Activated naive CD8-positive, alpha-beta T cell treated with anti-CD3 and anti-CD28 coated beads for 36 hours (primary cell): ENCODE data around the gene FHIT. TPM values are rescaled to one million over a fixed set of nuclear protein-coding genes. Genes with fewer than 3 reads are reported as not detected.
"Not testable (repeated sequence)": the region's sequence is repeated elsewhere in the genome, so short reads cannot be mapped to it uniquely, and the experiment has no call there.

Source experiments
- DNase-seq: peaks from one replicate; pipeline ENCODE4 v3.0.0; 2021
- H3K27ac Mint-ChIP-seq: one replicate; pipeline ENCODE4 v1.8.0; 2022; ENCODE audit warnings: mild to moderate bottlenecking, moderate library complexity, mixed read lengths
- H3K27me3 Mint-ChIP-seq: one replicate; pipeline ENCODE4 v1.8.0; 2022; ENCODE audit warnings: mild to moderate bottlenecking, mixed read lengths
- H3K36me3 Mint-ChIP-seq: one replicate; pipeline ENCODE4 v1.8.0; 2021; ENCODE audit warnings: mild to moderate bottlenecking, mixed read lengths
- H3K4me1 Mint-ChIP-seq: one replicate; pipeline ENCODE4 v1.8.0; 2021; ENCODE audit warnings: mixed read lengths
- H3K4me3 Mint-ChIP-seq: one replicate; pipeline ENCODE4 v1.8.0; 2022; ENCODE audit warnings: mild to moderate bottlenecking, moderate library complexity, mixed read lengths
- H3K9me3 Mint-ChIP-seq: one replicate; pipeline ENCODE4 v1.8.0; 2022; ENCODE audit warnings: mixed read lengths
- total RNA-seq, 2 experiments: library from RNA; stranded (reverse); gene quantifications; one replicate each; pipeline ENCODE4 v1.2.3, GENCODE V29; 2021

FHIT gene
- total RNA-seq, 2 experiments from 2014 or later: 8.6 to 9.0 TPM

- DNase-seq: no peak
- no peaks in the 10 kb centered on the region for H3K27me3 Mint-ChIP-seq
- peaks cover 5% of the 10 kb centered on the region for H3K36me3 Mint-ChIP-seq
- H3K4me1 Mint-ChIP-seq: no peaks in the 10 kb centered on the region
- no peak overlapping the region for H3K27ac Mint-ChIP-seq
- no peak overlapping the region for H3K4me3 Mint-ChIP-seq
- peaks cover 13% of the 10 kb centered on the region for H3K9me3 Mint-ChIP-seq
Measured at GRCh38 chr3:60913474-60913873, 337.8 kb downstream of the FHIT start.

GRCh38 chr3:60912876-60913275 is 338.4 kb downstream of the FHIT start:
- H3K36me3 Mint-ChIP-seq: peaks cover 5% of the 10 kb centered on the region
- no peak for DNase-seq
- H3K4me1 Mint-ChIP-seq: no peaks in the 10 kb centered on the region
- H3K9me3 Mint-ChIP-seq: peaks cover 11% of the 10 kb centered on the region
- no peak overlapping the region for H3K27ac Mint-ChIP-seq
- H3K27me3 Mint-ChIP-seq: no peaks in the 10 kb centered on the region
- no peak overlapping the region for H3K4me3 Mint-ChIP-seq

GRCh38 chr3:60912142-60912541 is 339.1 kb downstream of the FHIT start:
- no peak overlapping the region for H3K27ac Mint-ChIP-seq
- H3K27me3 Mint-ChIP-seq: no peaks in the 10 kb centered on the region
- H3K4me1 Mint-ChIP-seq: no peaks in the 10 kb centered on the region
- peaks cover 5% of the 10 kb centered on the region for H3K36me3 Mint-ChIP-seq
- DNase-seq: no peak
- H3K4me3 Mint-ChIP-seq: no peak overlapping the region
- H3K9me3 Mint-ChIP-seq: peaks cover 11% of the 10 kb centered on the region

GRCh38 chr3:60909526-60909925 is 341.7 kb downstream of the FHIT start:
- no peak for DNase-seq
- H3K27ac Mint-ChIP-seq: no peak overlapping the region
- H3K36me3 Mint-ChIP-seq: peaks cover 5% of the 10 kb centered on the region
- no peak overlapping the region for H3K4me3 Mint-ChIP-seq
- peaks cover 11% of the 10 kb centered on the region for H3K9me3 Mint-ChIP-seq
- H3K27me3 Mint-ChIP-seq: no peaks in the 10 kb centered on the region
- no peaks in the 10 kb centered on the region for H3K4me1 Mint-ChIP-seq

DNA sequence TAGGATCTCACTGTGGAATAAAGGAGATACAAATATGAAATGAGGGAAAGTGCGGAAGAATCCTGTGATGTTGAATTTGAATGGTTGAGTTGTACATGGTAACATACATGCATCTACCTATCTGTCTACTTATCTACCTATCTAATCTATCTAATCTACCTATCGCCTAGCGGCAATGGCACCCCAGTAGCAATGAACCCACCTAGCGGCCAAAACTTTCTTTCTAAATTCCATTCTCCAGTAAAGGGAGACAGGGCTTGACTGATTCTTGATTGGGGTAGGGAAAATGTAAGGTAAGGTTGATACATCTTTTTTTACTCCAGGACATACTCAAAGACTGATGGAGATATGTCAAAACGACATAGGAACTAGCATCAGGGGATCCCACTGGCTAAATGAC is 345.0 kb downstream of the FHIT start:
- H3K4me3 Mint-ChIP-seq: no peak overlapping the region
- H3K9me3 Mint-ChIP-seq: peaks cover 4% of the 10 kb centered on the region
- H3K36me3 Mint-ChIP-seq: peaks cover under 1% of the 10 kb centered on the region
- H3K27me3 Mint-ChIP-seq: no peaks in the 10 kb centered on the region
- no peak overlapping the region for H3K27ac Mint-ChIP-seq
- DNase-seq: no peak
- no peaks in the 10 kb centered on the region for H3K4me1 Mint-ChIP-seq

GRCh38 chr3:60898321-60898720 is 352.9 kb downstream of the FHIT start:
- no peak overlapping the region for H3K4me3 Mint-ChIP-seq
- H3K4me1 Mint-ChIP-seq: no peaks in the 10 kb centered on the region
- H3K36me3 Mint-ChIP-seq: no peaks in the 10 kb centered on the region
- no peak for DNase-seq
- no peak overlapping the region for H3K27ac Mint-ChIP-seq
- H3K9me3 Mint-ChIP-seq: no peaks in the 10 kb centered on the region
- H3K27me3 Mint-ChIP-seq: no peaks in the 10 kb centered on the region

DNA sequence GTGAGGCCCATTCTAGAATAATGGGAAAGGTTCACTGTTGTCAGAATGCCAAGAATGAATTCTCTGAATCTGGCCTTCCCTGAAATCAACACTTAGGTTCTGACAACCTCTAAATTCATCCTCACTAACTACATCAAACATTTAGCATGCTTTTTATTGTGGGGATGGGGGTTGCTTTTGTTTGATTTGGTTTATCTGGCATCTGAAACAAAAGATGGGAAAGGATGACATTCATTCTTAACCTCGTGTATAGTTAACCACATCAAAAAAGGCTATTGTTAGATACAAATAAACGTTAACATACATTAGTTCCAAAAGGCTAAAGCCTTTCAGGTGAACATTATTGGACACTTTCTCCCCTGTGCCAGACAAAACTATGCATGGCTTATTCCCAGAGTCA is 357.3 kb downstream of the FHIT start:
- Mint-ChIP-seq H3K4me3 (no peak overlapping the region), H3K4me1 (no peaks in the 10 kb centered on the region), H3K27ac (no peak overlapping the region), H3K36me3 (no peaks in the 10 kb centered on the region), H3K27me3 (no peaks in the 10 kb centered on the region), H3K9me3 (no peaks in the 10 kb centered on the region)
- DNase-seq: no peak

- no peaks in the 10 kb centered on the region for H3K4me1 Mint-ChIP-seq
- H3K27ac Mint-ChIP-seq: no peak overlapping the region
- H3K36me3 Mint-ChIP-seq: no peaks in the 10 kb centered on the region
- no peaks in the 10 kb centered on the region for H3K27me3 Mint-ChIP-seq
- no peaks in the 10 kb centered on the region for H3K9me3 Mint-ChIP-seq
- no peak for DNase-seq
- no peak overlapping the region for H3K4me3 Mint-ChIP-seq
Measured at GRCh38 chr3:60890226-60890625, 361.0 kb downstream of the FHIT start.

DNA sequence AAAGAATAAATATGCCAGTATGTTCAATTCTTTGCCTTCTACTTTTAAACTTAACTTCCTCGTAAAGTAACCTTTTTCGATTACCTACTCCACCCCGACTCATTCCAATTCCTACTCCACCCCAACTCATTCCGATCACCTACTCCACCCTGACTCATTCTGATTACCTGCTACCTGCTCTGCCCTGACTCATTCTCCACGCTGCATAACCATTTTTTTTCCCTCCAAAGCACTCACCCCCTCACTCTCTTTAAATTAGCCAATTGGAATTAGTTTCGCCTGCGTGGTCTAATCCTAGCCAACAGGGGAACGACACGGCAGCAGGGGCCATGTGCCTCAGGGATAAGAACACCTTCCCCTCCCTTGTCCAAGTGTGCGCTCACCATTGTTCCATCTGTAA is 362.3 kb downstream of the FHIT start:
- DNase-seq, H3K9me3 Mint-ChIP-seq, H3K4me3 Mint-ChIP-seq, H3K27ac Mint-ChIP-seq, H3K27me3 Mint-ChIP-seq, H3K36me3 Mint-ChIP-seq, H3K4me1 Mint-ChIP-seq: not testable (repeated sequence)

GRCh38 chr3:60887574-60887973 is 363.7 kb downstream of the FHIT start:
- Mint-ChIP-seq H3K27me3 (no peaks in the 10 kb centered on the region), H3K9me3 (peaks cover 10% of the 10 kb centered on the region), H3K36me3 (no peaks in the 10 kb centered on the region), H3K4me1 (no peaks in the 10 kb centered on the region), H3K27ac (no peak overlapping the region), H3K4me3 (no peak overlapping the region)
- no peak for DNase-seq

DNA sequence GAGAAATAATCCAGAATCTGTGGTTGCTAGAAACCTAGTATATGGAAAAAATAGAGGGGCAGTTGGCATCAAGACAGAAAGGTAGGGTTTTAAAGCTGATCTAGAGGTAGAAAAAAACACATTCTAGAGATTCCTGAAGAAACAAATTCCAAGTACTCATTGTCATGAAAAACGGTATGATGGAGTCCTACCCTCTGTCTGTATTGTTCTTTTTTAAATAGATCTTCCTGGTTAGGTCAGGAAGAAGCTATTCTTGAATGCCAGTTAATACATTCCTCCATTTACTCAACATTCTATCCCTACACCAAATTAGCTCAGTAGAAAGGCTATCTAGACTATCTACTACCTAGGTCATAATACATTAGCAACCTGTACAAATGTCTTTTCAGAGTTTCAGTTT is 364.7 kb downstream of the FHIT start:
- Mint-ChIP-seq H3K27ac (no peak overlapping the region), H3K4me1 (no peaks in the 10 kb centered on the region), H3K36me3 (peaks cover 3% of the 10 kb centered on the region), H3K27me3 (no peaks in the 10 kb centered on the region), H3K4me3 (no peak overlapping the region), H3K9me3 (peaks cover 10% of the 10 kb centered on the region)
- no peak for DNase-seq

- Mint-ChIP-seq H3K36me3 (peaks cover 9% of the 10 kb centered on the region), H3K9me3 (peaks cover 25% of the 10 kb centered on the region), H3K4me1 (no peaks in the 10 kb centered on the region), H3K27me3 (no peaks in the 10 kb centered on the region), H3K27ac (no peak overlapping the region), H3K4me3 (no peak overlapping the region)
- no peak for DNase-seq
Measured at GRCh38 chr3:60884005-60884404, 367.2 kb downstream of the FHIT start.

DNA sequence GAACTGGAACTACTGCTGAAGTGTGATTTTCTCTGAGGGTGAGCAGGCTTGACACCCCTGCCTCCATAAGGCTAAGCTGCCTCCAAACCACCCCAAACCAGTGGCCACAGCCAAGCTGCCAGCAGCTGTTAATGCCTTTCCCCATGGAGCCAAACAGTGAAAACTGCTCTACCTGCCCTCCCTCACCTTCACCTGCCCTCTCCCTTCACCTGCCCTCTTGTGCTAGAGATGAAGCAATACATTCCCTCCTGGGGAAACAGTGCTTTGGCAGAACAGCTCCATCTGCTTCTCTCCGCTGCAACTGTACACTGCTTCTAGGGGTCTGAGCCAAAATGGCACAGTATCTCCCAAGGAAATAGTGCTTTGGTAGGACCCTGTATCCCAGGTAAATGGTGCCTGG is 374.1 kb downstream of the FHIT start:
- Mint-ChIP-seq H3K4me3 (no peak overlapping the region), H3K27me3 (no peaks in the 10 kb centered on the region), H3K27ac (no peak overlapping the region), H3K9me3 (peaks cover 15% of the 10 kb centered on the region), H3K4me1 (no peaks in the 10 kb centered on the region), H3K36me3 (peaks cover 7% of the 10 kb centered on the region)
- no peak for DNase-seq

DNA sequence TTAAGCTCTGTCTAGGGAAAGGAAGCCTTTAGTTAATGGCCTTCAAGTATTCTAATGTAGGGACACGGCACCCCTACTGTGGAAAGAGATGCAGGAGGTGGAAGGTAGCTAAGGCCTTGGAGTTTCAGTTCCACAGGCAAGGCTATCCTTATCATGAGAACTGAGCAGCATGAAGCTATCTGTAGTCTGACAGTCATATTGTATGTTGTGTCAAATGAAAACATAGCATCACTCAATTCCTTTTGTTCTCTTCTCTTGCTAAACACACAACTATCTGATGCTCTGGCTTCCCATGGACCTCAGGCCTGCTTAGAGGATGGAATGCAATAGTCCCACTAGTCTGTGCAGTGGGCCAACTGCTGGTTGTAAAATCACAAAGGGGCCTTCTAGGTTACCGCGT is 380.9 kb downstream of the FHIT start:
- Mint-ChIP-seq H3K4me1 (no peaks in the 10 kb centered on the region), H3K4me3 (no peak overlapping the region), H3K27ac (no peak overlapping the region), H3K27me3 (no peaks in the 10 kb centered on the region), H3K36me3 (peaks cover 2% of the 10 kb centered on the region), H3K9me3 (peaks cover 2% of the 10 kb centered on the region)
- DNase-seq: no peak

DNA sequence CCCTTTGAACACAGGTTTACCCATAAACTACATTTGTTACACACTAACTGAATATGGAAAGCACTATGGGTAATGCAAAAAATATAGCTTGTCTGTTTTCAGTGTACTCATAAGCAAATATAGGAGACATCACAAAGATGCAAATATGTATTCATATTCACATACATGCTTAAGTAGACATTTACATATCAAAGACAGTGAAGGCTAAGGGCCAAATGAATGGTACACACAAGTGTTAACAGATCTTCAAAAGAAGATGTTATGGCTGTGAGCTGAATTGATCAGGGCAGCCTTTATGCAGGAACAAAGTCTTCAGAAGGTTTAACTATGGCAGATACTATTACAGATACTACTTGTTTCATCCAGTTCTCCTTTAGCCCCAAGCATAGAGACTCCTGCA is 384.1 kb downstream of the FHIT start:
- peaks cover 2% of the 10 kb centered on the region for H3K9me3 Mint-ChIP-seq
- H3K4me3 Mint-ChIP-seq: no peak overlapping the region
- H3K36me3 Mint-ChIP-seq: peaks cover 2% of the 10 kb centered on the region
- no peak for DNase-seq
- H3K4me1 Mint-ChIP-seq: no peaks in the 10 kb centered on the region
- H3K27me3 Mint-ChIP-seq: no peaks in the 10 kb centered on the region
- no peak overlapping the region for H3K27ac Mint-ChIP-seq

DNA sequence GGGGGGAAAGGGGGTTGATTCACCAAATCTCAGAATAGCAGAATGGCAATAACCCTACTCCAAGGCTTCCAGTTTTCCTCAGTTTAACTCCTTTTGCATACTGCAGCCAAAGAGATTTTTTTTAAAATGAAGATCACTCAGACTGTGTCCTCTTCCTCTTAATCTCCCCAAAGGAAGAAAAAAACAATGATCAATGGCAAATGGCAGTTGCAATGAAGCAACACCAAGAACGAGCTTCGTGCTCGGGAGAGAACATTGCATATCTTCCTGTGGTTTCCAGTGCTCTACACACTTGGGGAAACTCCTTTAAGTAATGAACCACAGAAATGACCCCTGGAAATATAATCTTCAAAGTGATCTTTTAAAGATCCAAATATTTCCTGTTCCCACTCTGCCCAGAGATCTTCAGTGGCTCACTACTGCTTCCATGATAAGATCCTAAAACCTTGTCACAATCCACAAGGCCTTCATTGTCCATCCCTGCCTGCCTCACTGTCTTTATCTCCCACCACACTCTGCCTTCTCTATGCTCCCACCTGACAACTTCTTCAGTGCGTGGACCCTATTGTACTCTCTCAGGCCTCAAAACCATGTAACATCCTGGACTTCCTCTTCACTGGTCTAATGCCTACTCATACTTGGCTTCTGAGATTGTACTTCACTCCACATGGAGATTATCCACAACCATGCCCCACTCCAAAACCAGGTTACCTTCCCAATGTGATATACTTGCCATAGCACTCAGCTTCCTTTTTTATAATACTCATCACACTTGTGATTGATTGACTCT is 394.8 kb downstream of the FHIT start:
- no peak overlapping the region for H3K4me3 Mint-ChIP-seq
- H3K9me3 Mint-ChIP-seq: peaks cover 2% of the 10 kb centered on the region
- H3K36me3 Mint-ChIP-seq: peaks cover 3% of the 10 kb centered on the region
- no peak for DNase-seq
- H3K4me1 Mint-ChIP-seq: no peaks in the 10 kb centered on the region
- H3K27ac Mint-ChIP-seq: no peak overlapping the region
- no peaks in the 10 kb centered on the region for H3K27me3 Mint-ChIP-seq
